ENCODE results near the gene ITGAX.

DNA sequence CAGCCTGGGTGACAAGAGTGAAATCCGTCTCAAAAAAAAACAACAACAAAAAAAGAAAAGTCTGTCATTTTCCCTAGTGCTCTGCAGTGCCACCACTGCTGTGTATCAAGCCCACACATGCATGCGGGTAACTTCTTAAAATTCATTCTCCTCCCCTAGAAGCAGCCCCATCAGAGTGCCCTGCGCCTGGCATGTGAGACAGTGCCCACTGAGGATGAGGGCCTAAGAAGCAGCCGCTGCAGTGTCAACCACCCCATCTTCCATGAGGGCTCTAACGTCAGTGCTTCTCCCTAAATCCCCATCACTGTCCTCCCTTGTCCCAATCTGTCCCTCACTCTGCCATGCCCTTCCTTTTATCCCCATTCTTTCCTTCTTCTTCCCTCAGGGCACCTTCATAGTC is 62.9 kb downstream of the ITGAX start:
- TF ChIP-seq, protein P1, sequence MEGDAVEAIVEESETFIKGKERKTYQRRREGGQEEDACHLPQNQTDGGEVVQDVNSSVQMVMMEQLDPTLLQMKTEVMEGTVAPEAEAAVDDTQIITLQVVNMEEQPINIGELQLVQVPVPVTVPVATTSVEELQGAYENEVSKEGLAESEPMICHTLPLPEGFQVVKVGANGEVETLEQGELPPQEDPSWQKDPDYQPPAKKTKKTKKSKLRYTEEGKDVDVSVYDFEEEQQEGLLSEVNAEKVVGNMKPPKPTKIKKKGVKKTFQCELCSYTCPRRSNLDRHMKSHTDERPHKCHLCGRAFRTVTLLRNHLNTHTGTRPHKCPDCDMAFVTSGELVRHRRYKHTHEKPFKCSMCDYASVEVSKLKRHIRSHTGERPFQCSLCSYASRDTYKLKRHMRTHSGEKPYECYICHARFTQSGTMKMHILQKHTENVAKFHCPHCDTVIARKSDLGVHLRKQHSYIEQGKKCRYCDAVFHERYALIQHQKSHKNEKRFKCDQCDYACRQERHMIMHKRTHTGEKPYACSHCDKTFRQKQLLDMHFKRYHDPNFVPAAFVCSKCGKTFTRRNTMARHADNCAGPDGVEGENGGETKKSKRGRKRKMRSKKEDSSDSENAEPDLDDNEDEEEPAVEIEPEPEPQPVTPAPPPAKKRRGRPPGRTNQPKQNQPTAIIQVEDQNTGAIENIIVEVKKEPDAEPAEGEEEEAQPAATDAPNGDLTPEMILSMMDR (IDR thresholded peaks at IDR 0.05 in 8 of 11, conservative IDR thresholded peaks at IDR 0.05 in 3 of 11) = no peak
- TF ChIP-seq POLR2AphosphoS5 (IDR thresholded peaks at IDR 0.05) = no peak
- TF ChIP-seq POLR2A (IDR thresholded peaks at IDR 0.05) = no peak
